Lower leg skin (tissue), 3 donors: Measurements from ENCODE around the gene ARHGAP22.

ENCODE experiments used
- CTCF ChIP-seq, 3 donors: fragments of 450-650 bp; IDR thresholded peaks; one replicate each; pipeline ENCODE4 v1.5.1; 2016; ENCODE audit warnings: antibody characterized with exemption in 3 of 3, mild to moderate bottlenecking in 3 of 3, moderate library complexity in 2 of 3
- POLR2A ChIP-seq, 2 donors: fragments of 450-650 bp; IDR thresholded peaks; one replicate each; pipeline ENCODE4 v1.6.1; 2016 to 2017; ENCODE audit warnings: antibody characterized with exemption in 2 of 2, mild to moderate bottlenecking in 1 of 2, moderate library complexity in 1 of 2

DNA sequence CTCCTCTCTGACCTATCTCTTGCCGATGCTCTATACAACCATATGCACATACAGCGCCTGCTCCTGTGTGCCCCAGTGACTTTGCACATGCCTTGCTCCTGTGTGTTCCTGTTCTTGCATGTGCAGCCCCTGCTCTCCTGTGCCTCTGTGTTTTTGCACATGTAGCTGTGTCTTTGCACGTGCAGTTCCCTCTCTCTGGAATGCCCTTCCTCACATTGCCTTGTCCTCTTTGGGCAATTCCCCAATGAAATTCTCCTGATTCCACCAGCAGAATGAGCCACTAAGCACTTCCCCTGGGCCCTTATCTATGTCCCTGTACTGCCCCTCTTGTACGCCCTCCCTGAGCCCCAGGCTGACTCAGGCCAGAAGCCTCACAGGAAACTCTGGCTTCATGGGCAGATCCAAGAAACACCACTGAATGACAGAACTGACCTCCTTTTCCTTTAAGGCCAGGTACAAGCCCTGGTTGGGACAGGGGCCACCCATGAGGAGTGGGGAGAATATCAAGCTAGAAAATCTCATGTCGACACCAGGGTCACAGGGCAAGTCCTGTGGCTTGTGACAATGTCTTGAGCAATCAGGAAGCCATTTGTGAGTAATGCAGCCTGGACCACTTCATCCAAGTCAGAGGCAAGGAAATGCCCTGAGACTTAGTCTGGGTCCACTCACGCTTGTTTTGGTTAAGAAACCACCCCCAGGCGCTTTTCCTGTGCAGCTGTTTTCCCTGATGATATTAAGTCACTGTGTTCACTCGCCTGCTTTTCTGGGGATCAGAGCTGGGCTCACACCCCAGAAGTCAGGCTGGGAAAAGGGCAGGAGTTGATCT is 1.9 kb upstream of the ARHGAP22 start:
- no peak for TF ChIP-seq POLR2A (IDR thresholded peaks at IDR 0.05)
- no peak for TF ChIP-seq CTCF (IDR thresholded peaks at IDR 0.05)
